Hypothalamus (tissue), 51 donors: Measurements from ENCODE around the gene PCYT2.

ENCODE experiments used
- DNase-seq, 51 donors: peaks; one replicate each; lab custom pipeline; 2025; lab: John Stamatoyannopoulos, UW

Gene PCYT2

GRCh38 chr17:81947189-81947588 is 36.0 kb upstream of the PCYT2 start, which contains the start of gene MYADML2:
MYADML2 (minus strand) TSS chr17:81947233; CDS start chr17:81941741, 5,492 bp downstream.
- DNase-seq, result peak in 1 of 51 donors; percentile 31

DNA sequence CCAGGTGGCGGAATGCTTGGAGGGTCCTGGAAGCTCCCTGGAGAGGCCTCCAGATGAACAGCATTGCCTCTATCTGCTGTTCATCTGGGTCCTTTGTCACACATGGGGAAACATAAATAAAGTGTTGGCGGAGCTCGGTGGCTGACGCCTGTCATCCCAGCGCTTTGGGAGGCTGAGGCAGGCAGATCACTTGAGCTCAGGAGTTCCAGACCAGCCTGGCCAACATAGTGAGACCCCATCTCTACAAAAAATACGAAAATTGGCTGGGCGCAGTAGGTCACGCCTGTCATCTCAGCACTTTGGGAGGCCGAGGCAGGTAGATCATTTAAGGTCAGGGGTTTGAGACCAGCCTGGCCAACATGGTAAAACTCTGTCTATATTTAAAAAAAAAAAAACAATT is 33.7 kb upstream of the PCYT2 start:
- DNase-seq, result no peak

DNA sequence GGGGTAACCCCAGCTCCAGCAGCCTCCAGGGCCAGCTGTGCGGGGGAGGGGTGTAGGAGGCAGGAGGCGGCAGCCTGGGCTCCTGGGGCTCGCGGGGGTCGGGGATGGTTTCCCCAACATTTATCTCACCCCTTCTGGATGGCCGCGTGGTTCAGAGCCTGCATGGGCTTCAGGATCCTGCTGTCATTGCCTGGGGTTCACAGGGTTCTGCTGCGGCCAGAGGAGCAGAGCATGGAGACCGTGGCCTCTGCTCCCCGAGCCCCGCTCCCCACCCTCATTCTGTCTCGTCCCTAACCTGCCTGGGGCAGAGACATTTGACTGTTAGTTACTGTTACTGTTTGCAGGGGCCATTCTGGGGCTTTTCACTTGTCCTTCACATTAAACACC is 31.0 kb upstream of the PCYT2 start:
- no peak for DNase-seq

DNA sequence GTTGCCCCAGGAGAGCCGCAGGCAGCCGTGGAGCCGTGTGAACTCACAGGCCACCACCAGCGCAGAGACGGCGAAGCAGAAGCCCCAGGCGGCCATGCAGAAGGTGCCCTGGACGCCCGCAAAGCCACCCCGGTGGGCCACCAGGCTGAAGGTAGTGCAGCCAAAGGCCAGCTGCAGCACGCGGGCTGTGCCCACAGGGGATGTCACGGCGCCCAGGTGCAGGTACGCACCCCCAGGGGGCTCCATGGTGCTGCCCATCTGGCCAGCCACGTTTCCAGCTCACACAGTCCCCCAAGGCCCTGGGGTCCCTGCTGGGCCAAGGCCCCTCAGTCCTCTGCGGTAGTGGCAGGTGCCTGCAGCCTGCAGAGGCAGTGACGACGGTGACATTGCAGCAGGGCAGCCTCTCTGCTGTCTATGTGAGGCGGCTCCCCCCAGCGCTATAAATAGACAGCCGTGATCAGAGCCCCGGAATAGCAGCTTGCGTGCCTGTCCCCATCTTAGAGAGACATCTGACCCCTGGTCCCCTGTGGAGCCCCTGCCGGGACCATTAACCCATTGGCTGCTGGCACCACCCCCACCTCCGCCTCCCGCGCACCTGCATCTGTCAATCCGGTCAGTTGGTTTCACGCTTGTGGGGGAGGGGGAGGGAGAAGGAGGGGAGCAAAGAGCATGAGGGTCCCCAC is 30.4 kb upstream of the PCYT2 start:
- DNase-seq, result peak in 5 of 51 donors; percentile 15 to 34 (median 22)

- DNase-seq, result no peak
These were observed 29.6 kb upstream of the PCYT2 start for GRCh38 chr17:81940538-81941483.

DNA sequence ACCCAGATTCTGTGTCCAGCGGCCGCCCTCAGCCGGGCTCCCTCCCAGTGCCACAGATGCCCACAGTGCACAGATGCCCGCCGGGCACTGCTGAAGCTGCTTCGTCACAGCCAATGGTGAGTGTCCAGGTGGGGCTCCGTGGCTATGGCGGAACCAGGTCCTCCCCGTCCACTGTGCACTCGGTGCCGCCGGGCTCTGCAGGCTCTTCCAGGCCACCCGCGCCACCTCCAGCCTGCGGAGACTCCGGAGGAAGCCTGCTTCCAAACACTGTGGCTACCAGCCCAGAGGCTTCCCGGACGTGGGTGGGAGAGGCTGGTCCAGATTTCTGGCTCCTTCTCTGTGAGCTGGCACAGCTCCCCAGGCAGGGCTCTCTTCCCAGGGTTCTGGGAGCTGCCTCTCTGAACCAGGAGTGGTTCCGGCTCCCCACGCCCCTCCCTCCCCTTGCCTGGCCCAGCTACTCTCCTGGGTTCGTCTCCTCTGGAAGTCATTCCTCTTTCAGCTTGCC is 28.7 kb upstream of the PCYT2 start:
- peak in 41 of 51 donors; percentile 8 to 86 (median 52) for DNase-seq

- DNase-seq, result no peak
These were observed 28.0 kb upstream of the PCYT2 start for GRCh38 chr17:81939218-81939617.

- no peak for DNase-seq
These were observed 24.5 kb upstream of the PCYT2 start for GRCh38 chr17:81935709-81936084.

- no peak for DNase-seq
These were observed 23.9 kb upstream of the PCYT2 start for GRCh38 chr17:81934850-81935708.

DNA sequence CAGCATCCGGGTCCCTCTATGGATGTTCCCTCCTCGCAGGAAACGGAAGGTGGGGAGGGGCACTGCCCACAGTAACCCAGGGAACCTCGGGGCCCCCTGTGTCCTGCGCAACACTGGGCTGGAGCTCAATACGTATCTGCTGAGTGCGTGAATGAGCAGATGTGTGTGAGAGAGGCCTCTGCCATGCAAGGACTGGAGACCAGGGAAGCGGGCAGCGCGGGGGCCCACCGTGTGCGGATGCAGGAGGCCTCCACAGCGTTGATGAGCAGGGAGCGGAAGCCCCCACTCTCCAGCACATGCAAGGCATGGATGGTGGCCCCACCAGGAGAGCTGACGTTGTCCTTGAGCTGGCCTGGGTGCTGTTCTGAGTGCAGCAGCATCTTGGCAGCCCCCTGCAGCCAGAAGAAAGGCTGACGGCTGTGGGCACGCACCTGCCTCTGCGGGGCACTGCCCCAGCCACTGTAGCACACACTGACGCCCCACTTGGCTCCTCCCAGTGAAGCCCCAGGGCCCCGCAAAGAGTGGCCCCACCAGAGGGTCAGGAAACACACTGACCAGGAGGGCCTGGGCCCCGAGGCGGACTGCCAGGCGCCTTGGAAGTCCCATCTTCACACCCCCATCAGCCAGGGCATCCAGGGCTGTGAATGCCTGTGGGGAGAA is 23.0 kb upstream of the PCYT2 start:
- no peak for DNase-seq

- DNase-seq, result no peak
These were observed 22.0 kb upstream of the PCYT2 start for GRCh38 chr17:81933178-81933699.

DNA sequence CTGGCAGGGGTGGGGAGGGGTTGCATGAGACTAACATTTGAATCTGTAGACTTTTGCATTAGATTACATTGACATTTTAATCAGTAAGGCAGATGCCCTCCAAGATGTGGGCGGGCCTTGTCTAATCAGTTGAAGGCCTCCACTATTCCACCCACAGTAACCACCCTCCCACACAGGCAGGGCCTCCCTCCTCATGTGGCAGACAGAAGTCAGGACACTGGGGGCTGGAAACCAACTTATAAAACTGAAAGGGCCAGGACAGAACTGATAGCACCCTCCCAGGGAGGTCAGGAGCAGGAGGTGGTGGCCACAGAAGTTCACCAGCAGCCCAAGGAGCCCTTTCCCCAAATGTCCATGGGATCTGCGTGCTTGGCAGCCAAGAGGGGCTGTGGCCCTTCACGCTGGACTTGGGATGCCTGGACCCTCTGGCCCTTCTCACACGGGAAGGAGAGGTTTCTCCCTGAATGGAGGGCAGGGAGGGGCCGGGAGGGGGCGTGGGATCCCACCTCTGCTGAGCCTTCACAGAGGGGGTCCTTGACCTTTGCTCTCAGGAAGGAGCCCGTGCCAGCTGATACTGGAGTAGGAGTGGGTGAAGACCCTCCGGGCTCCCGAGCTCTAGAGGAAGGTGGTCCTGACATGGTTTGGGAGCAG is 21.3 kb upstream of the PCYT2 start:
- DNase-seq, result no peak

DNA sequence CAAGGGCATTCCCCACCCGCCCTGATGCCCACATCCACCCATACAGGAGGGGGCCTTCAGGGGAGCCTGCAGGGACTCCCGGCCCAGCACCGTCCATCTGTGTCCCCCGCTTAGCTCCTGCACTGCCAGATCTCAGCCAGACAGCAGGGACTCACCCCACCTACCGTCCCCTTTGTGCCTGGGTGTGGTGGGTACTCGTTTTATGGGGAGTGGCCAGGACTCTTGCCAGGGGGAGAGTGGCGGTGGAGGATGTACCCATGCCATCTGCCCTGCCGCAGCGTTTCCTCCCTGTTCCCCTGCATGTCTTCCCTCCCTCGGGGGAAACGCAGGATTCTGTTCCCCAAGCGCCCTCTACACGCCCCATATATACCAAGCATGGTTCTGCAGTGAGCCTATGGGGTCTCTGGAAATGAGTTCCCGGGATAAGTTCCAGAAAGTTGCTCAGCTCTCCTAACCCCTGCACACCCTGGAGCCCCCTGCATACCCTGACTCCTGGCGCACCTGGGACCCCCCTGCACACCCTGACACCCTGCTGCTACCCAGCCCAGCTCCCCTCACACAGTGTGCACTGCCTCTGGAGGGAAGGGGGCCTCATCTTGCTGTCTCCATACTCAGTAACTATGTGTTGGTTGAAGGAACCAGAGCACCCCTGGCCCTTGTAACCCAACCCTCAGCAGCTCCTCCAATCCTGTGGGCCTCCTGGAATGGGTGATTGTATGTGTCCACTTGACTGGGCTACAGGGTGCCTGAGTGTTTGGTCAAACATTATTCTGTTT is 20.5 kb upstream of the PCYT2 start:
- DNase-seq, result no peak

- no peak for DNase-seq
These were observed 20.0 kb upstream of the PCYT2 start for GRCh38 chr17:81931189-81931556.

- DNase-seq, result no peak
These were observed 19.2 kb upstream of the PCYT2 start for GRCh38 chr17:81930142-81931125.

DNA sequence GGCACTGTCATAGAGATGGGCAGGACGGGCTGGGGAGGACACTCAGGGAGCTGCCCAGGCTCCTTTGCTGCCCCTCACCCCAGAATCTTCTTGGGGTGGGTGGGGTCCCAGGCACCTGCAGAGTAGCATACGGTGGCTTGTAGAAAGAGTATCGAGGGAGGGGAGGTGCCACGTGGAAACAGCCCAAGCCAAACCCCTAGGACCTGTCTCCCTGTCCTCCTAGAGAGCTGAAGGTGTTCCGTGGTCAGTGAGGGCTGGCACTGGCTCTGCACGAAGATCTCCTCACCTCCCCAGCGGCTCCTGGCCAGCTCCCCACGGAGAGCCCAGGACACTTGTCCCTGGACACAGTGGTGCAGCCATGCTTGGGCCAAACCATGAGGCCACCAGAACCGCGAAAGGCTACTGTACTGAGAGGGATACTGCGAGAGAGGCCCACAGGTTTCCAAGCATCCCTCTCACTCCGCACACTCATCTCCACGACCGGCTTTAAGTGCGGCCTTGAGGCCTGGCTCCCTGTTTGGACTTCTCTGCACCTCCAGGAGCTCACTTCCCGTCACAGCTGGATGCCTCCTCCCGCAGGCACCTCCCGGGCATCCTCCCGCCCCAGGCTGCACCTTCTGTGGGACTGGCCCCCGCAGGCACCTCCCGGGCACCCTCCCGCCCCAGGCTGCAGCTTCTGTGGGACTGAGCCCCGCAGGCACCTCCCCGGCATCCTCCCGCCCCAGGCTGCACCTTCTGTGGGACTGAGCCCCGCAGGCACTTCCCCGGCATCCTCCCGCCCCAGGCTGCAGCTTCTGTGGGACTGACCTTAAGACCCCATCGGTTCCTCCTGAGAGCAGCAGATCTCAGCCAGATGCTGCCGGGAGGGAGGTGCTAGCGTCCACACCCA is 18.3 kb upstream of the PCYT2 start:
- no peak for DNase-seq
